Chondrocyte (in vitro differentiated cells): ENCODE data around the gene SEL1L. TPM values are rescaled to one million over a fixed set of nuclear protein-coding genes. Genes with fewer than 3 reads are reported as not detected.
"Not testable (repeated sequence)": the region's sequence is repeated elsewhere in the genome, so short reads cannot be mapped to it uniquely, and the experiment has no call there.

Experiments used
- DNase-seq: peaks from one replicate; pipeline ENCODE4 v3.0.0; 2021; ENCODE audit warnings: mixed read lengths, low spot score
- H3K27ac Mint-ChIP-seq: one replicate; pipeline ENCODE4 v1.8.0; 2021; ENCODE audit warnings: mild to moderate bottlenecking, moderate library complexity, mixed read lengths; ENCODE audit not compliant: unreplicated experiment
- H3K27me3 Mint-ChIP-seq: 2 replicates; pipeline ENCODE4 v1.8.0; 2021; ENCODE audit warnings: low read depth, mixed read lengths
- H3K36me3 Mint-ChIP-seq: 2 replicates; pipeline ENCODE4 v1.8.0; 2021; ENCODE audit warnings: low read depth, mixed read lengths
- H3K4me1 Mint-ChIP-seq: 2 replicates; pipeline ENCODE4 v1.8.0; 2021; ENCODE audit warnings: low read depth, mild to moderate bottlenecking, mixed read lengths
- H3K4me3 Mint-ChIP-seq: one replicate; pipeline ENCODE4 v1.8.0; 2021; ENCODE audit warnings: mild to moderate bottlenecking, moderate library complexity, mixed read lengths; ENCODE audit not compliant: unreplicated experiment
- H3K9me3 Mint-ChIP-seq: 2 replicates; pipeline ENCODE4 v1.8.0; 2021; ENCODE audit warnings: low read depth, mixed read lengths
- total RNA-seq: library from RNA; stranded (reverse); gene quantifications from 3 replicates; pipeline ENCODE4 v1.2.1, GENCODE V29; 2021
- TF ChIP-seq, protein P1 (sequence below): fragments of 200-600 bp; sonication (generic); IDR thresholded peaks from 2 replicates; pipeline ENCODE4 v1.5.0; 2021; ENCODE audit warnings: antibody characterized with exemption, mild to moderate bottlenecking, moderate library complexity

The SEL1L gene
- total RNA-seq, 1 donor from 2014 or later, result 201 TPM

GRCh38 chr14:81517798-81518398 is 15.8 kb downstream of the SEL1L start:
- Mint-ChIP-seq H3K4me3 (no peak overlapping the region), H3K9me3 (no peaks in the 10 kb centered on the region), H3K4me1 (peaks cover 32% of the 10 kb centered on the region), H3K36me3 (peaks cover 15% of the 10 kb centered on the region), H3K27me3 (no peaks in the 10 kb centered on the region), H3K27ac (peak overlapping the region; percentile 88)
- TF ChIP-seq, protein P1, sequence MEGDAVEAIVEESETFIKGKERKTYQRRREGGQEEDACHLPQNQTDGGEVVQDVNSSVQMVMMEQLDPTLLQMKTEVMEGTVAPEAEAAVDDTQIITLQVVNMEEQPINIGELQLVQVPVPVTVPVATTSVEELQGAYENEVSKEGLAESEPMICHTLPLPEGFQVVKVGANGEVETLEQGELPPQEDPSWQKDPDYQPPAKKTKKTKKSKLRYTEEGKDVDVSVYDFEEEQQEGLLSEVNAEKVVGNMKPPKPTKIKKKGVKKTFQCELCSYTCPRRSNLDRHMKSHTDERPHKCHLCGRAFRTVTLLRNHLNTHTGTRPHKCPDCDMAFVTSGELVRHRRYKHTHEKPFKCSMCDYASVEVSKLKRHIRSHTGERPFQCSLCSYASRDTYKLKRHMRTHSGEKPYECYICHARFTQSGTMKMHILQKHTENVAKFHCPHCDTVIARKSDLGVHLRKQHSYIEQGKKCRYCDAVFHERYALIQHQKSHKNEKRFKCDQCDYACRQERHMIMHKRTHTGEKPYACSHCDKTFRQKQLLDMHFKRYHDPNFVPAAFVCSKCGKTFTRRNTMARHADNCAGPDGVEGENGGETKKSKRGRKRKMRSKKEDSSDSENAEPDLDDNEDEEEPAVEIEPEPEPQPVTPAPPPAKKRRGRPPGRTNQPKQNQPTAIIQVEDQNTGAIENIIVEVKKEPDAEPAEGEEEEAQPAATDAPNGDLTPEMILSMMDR, result no peak
- no peak for DNase-seq

DNA sequence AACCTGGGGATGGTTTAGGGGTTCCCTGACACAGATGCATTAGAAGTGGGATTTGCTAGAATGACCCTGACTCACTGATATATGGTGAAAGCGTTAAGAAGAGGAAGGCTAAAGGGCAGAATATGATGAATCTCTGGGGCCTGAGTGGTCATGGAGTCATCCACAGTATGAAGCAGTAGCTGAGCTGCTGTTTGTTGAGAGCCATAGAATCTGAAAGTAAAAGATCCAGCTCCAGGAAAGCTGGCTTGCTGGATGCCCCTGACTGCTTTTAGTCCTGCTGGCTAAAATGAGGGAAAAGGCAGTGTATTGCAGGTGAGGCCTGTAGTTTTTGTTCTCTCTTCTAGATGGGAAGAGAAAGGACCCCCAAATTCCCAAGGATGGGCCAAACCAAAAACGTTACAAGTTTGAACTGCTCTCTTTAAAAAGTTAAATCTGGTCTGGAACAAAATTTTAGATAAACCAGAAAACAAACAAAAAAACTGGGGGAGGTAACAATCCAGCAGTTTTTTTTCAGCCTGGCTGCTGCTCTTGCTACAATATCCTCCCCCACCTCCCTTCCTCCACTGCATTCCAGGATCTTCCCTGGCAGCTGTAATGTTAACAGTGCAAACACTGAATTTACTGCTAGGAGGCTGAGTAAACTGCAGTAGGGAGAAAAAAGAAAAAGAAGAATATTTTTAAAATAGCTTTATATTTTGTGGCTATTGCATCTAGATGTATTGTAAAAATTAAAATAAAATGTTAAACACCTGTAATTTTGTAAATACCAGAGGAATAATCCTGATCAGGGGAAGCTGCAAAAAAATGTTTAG is 16.5 kb downstream of the SEL1L start:
- H3K27ac Mint-ChIP-seq, result peak overlapping the region; percentile 88
- H3K27me3 Mint-ChIP-seq, result no peaks in the 10 kb centered on the region
- H3K4me3 Mint-ChIP-seq, result no peak overlapping the region
- no peak for DNase-seq
- TF ChIP-seq, protein P1, result no peak
- no peaks in the 10 kb centered on the region for H3K9me3 Mint-ChIP-seq
- peaks cover 31% of the 10 kb centered on the region for H3K4me1 Mint-ChIP-seq
- H3K36me3 Mint-ChIP-seq, result peaks cover 14% of the 10 kb centered on the region

DNA sequence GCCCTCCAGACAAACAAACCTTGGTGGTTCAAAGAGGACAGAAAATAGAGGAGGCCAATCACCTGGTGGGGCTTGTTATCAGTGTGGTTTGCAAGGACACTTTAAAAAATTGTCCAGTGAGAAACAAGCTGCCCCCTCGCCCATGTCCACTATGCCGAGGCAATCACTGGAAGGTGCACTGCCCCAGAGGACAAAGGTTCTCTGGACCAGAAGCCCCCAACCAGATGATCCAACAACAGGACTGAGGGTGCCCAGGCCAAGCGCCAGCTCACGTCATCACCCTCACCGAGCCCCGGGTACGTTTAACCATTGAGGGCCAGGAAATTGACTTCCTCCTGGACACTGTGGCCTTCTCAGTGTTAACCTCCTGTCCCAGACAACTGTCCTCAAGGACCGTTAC is 17.7 kb downstream of the SEL1L start:
- DNase-seq, H3K4me3 Mint-ChIP-seq, H3K27me3 Mint-ChIP-seq, H3K27ac Mint-ChIP-seq, H3K9me3 Mint-ChIP-seq: not testable (repeated sequence)
- H3K36me3 Mint-ChIP-seq, result peaks cover 13% of the 10 kb centered on the region
- peaks cover 40% of the 10 kb centered on the region for H3K4me1 Mint-ChIP-seq

DNA sequence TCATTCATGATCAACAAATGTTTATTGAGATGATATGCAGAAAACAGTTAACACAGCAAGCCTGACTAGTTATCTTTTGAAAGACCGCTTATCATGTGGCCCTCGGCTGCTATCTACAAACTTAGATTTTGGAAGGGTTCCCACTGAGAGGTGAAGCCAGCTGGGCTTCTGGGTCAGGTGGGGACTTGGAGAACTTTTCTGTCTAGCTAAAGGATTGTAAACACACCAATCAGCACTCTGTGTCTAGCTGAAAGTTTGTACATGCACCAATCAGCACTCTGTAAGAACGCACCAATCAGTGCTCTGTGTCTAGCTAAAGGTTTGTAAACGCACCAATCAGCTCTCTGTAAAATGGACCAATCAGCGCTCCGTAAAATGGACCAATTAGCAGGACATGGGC is 20.8 kb downstream of the SEL1L start:
- not testable (repeated sequence) for H3K27ac Mint-ChIP-seq, H3K9me3 Mint-ChIP-seq, H3K4me3 Mint-ChIP-seq, DNase-seq, H3K27me3 Mint-ChIP-seq
- H3K36me3 Mint-ChIP-seq, result peaks cover 13% of the 10 kb centered on the region
- peaks cover 40% of the 10 kb centered on the region for H3K4me1 Mint-ChIP-seq

GRCh38 chr14:81511111-81511904 is 22.3 kb downstream of the SEL1L start:
- TF ChIP-seq, protein P1, result no peak
- Mint-ChIP-seq H3K27me3 (no peaks in the 10 kb centered on the region), H3K27ac (no peak overlapping the region), H3K4me1 (peaks cover 28% of the 10 kb centered on the region), H3K4me3 (no peak overlapping the region), H3K36me3 (peaks cover 17% of the 10 kb centered on the region), H3K9me3 (no peaks in the 10 kb centered on the region)
- no peak for DNase-seq

DNA sequence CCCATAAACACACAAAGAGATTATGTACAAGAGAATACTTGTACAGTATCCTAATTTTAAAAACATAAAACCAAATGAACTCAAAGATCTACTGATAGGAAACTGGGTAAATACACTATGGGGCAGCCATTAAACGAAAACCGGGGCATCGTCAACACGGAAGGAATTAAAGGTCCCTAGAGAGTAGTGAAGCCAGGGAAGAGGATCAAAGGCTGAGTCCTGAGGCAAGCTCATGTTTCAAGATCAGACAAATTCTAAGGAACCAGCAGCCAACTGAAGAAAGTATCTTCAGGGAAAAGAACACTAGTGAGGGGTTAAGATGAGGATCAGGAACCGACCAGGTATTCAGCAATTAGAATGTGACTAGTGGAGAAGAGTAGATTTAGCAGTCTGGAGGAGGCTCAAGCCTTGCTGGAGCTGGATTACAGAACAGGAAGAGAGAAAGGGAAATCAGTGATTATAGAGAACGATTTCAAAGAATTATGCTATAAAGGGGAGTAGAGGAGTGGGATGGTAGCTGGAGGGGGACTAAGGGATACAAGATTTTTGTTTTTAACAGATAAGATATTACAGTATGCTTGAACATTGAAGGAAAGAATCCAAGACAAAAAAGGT is 23.7 kb downstream of the SEL1L start:
- TF ChIP-seq, protein P1, result no peak
- H3K4me1 Mint-ChIP-seq, result peaks cover 28% of the 10 kb centered on the region
- H3K27me3 Mint-ChIP-seq, result no peaks in the 10 kb centered on the region
- no peak overlapping the region for H3K4me3 Mint-ChIP-seq
- H3K27ac Mint-ChIP-seq, result peak overlapping the region; percentile 70
- no peak for DNase-seq
- peaks cover 15% of the 10 kb centered on the region for H3K36me3 Mint-ChIP-seq
- no peaks in the 10 kb centered on the region for H3K9me3 Mint-ChIP-seq
